GM18861 (cell line): ENCODE measurements around the gene EPB41L5.
A peak's percentile ranks its signal among the peaks of the same experiment; 100 is the strongest.
"Not testable (repeated sequence)": the region's sequence is repeated elsewhere in the genome, so short reads cannot be mapped to it uniquely, and the experiment has no call there.

Experiments
- ATAC-seq: cut with Tn5 transposase; IDR thresholded peaks from one replicate; pipeline ENCODE4 v1.9.1; 2021; ENCODE audit not compliant: unreplicated experiment

EPB41L5 gene

DNA sequence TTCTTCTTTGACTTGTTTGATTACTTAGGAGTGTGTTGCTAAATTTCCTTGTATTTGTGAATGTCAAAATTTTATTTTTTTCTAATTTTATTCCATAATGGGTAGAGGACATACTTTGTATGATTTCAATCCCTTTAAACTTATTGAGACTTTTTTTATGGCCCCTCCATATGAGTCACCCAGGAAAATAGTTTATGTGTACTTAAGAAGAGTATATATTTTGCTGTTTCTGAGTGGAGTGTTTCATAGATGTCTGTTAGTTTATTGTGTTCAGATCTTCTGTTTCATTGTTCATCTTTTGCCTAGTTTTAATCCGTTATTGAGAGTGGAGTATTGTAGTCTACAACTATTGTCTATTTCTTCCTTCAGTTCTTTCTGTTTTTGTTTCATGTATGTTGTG is 81.9 kb downstream of the EPB41L5 start:
- no peak for ATAC-seq

DNA sequence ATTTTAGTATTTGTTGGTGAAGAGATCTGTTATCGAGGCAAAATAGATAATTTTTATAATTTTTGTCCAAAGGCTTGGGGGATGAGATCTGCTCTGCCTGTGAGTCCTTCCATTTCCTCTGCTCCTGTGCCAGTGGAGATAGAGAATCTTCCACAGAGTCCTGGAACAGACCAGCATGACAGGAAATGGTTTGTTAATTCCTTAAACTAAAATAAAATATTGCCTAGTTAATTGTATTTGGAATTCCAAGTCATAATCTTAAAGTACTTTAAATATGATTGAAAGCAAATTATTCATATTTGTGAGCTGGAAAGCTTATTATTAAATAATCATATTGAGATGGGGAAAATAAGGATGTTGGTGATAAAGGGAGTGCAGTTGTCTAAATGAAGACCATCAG is 87.8 kb downstream of the EPB41L5 start:
- ATAC-seq = no peak

DNA sequence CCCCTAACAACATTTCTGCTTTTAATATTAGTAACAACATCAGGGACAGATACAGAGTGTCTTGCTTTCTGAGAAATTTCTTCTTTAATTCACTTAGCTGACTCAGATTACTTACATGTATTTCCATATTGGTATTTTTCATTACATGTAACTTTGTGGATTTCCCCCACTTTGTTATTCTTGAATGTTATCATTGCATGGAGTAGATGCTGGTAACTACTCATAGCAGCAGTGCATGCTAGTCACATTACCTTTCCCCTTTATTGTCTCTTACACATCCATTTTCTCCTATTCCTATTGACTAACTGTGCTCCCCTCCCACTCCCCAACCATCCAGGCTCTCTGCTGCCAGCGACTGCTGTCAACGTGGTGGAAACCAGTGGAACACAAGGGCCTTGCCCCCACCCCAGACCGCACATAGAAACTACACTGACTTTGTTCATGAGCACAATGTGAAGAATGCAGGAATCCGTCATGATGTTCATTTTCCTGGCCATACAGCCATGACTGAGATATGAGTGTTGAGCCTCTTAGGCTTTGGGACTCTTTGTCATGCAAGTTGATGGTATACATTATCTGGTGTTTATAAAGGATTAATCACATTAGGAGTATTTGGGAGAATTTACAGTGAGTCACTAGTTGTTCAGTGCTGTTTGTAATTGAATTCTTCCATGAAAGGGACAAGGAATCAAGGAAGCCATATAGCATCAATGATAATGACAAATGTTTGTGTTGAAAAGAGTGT is 91.0 kb downstream of the EPB41L5 start:
- no peak for ATAC-seq

DNA sequence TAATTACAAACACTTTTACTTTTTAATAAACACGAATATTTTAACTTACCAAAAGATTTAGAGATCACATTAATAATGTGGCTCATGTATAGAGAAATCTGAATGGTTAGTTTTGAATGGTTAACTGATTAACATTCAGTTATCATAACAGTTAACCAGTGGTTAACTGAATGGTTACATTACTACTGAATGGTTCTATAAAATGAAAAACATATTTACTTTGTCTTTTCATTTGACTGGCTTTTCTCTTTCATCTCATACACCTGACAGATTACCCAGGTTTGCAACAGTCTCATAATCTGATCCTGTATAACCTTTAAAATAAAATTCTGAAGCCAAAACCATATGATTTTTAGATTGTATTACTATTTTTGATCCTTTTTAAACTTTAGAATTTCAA is 91.9 kb downstream of the EPB41L5 start:
- no peak for ATAC-seq

DNA sequence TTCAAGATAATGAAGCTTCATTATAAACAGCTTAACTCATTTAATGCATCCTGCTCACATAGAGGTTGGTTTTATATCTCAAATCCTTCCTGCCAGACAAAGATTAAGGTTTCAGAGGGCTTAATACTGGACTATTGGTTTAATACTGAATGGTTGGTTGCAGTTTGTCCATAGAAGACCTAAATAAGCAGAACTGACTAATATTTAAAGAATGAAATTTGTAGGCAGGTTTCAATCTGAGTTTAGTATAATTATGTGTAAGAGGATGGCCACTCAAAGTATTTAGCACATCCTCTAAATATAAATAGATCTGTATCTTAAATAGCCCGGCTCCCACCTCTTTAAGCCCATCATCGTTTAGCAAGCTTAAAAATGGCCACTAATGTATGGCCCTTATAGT is 92.5 kb downstream of the EPB41L5 start:
- ATAC-seq = peak; percentile 61

DNA sequence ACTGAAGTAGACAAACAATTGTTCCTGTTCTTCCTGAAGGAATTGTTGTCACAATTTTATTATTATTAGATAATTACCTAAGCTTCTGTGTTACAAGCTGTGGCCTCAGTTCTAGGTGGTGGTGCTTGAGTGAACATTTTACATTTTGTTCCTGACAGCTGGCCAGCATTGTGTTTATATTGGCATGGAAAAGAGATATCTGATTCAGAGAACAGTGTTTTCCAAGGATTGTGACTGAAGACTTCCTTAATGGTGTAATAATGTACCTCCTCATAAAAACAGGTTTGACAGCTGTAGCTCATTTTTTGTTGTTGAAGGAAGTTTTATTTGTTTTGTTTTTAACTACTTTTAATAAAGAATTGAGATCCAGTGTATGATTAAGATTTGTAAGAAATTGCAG is 95.2 kb downstream of the EPB41L5 start:
- no peak for ATAC-seq

DNA sequence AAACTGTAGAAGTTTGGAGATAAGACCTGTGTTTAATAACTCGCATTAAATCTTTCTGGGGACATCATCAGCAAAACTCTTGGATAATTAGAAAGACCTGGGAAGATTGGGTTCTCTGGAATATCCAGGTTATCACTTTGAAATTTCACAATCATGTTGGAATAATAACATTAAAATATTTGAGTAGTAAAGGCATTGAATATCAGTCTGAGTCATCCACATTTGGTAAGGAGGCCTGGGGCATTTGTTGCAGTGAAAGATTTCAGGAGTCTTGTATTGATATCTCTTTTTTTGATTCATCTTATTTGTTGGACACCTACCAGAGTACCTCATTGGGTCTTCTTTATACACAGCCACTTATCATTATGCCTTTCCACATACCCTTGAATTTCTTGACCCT is 95.9 kb downstream of the EPB41L5 start:
- ATAC-seq = no peak

DNA sequence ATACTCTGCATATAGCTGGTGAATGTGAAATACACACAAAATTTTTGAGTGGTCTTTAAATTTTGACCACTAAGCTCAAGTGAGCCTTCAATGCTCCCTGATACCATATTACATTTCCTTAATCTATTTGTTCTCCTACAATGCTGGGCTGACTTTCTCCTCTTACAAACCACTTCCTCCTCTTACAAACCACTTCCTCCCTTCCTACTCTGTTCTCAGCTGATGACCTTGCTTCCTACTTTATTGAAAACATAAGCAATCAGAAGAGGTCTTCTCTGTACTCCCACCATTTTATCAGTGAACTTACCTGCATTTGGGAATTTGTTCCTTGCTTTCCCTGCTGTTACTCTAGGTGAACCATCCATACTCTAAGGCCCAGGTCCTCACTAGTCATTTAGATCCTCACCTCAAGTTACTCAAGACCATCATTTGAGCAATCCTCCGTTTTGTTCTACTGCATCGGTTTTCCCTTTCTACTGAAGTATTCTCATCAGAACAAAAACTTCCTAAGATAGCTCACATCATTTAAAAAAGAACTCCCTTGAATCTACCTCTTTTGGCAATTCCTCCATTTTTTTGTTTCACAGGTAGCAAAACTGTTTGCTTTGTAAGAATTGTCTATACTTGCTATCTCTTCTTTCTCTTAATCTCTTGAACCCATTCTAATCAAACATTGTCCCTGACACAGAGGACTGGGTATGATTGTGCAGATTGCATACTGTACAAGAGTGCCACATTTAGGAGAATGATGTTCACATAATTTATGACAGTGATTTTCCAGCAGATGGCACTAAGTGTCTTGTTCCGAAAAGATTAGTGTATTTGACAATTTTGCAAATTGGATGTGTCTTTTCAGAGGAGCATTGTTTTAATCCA is 96.5 kb downstream of the EPB41L5 start:
- ATAC-seq = no peak

DNA sequence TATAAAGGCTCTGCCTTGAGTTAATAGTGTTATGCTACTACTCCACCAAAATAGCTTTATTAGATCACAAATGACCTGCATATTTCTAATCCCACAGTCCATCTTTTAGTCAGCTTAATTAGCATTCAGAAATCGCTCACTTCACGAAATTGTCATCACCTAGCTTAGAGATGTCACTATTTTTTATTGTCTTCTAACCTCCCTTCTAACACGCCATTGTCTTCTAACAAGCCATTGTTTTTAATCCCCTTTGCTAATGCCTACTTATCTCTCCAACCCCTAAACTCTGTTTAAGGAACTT is 97.1 kb downstream of the EPB41L5 start:
- no peak for ATAC-seq

DNA sequence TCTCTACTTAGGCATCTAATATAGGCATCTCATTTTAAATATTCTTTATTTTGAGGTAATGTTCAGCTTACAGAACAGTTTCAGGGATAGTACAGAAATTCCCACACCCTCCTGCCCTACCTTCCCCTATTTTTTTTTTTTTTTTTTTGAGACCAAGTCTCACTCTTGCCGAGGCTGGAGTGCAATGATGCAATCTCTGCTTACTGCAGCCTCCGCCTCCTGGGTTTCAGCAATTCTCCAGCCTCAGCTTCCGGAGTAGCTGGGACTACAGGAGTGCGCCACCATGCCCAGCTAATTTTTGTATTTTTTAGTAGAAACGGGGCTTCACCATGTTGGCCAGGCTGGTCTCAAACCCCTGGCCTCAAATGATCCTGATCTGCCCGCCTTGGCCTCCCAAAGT is 97.6 kb downstream of the EPB41L5 start:
- ATAC-seq = no peak

DNA sequence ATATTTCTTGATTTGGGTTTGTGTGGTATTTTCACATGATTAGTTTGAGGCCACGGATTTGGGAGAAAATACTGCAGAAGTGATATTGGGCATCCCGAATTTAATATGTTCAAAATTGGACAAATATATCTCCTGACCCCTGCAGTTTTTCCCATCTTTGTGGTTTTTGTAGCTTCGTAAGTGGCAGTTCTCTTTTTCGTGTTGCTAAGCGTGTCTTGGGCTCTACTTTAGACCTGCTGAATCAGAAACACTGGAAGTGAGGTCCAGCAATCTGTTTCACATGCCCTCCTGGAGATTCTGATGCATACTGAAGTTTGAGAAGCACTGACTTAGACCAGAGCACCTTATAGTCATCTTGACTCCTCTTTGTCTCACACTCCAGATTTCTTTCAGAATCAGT is 98.3 kb downstream of the EPB41L5 start:
- no peak for ATAC-seq

DNA sequence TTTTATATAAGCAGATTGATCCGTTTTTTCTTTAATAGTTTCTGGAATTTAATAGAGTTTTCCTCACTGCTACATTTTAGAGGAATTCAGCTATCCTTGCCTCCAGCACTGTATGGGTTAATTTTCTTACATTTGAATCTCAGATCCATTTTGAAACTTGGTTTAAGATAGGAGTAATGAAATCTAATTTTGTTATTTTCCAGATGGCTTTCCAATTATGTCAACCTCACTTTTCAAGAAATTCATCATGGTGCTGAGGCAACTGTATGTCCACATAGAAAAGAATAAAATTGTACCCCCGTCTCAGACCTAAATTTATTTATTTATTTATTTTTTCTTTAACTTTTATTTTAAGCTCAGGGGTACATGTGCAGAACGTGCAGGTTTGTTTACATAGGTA is 105.1 kb downstream of the EPB41L5 start:
- ATAC-seq = no peak

DNA sequence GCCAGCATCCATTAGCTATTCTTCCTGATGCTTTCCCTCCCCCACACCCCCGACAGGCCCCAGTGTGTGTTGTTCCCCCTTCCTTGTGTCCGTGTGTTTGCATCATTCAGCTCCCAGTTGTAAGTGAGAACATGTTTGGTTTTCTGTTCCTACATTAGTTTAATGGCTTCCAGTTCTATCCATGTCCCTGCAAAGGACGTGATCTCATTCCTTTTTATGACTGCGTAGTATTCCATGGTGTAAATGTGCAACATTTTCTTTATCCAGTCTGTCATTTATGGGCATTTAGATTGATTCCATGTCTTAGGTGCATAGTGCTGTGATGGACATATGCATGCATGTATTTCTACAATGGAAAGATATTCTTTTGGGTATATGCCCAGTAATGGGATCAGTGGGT is 105.6 kb downstream of the EPB41L5 start:
- ATAC-seq = no peak

DNA sequence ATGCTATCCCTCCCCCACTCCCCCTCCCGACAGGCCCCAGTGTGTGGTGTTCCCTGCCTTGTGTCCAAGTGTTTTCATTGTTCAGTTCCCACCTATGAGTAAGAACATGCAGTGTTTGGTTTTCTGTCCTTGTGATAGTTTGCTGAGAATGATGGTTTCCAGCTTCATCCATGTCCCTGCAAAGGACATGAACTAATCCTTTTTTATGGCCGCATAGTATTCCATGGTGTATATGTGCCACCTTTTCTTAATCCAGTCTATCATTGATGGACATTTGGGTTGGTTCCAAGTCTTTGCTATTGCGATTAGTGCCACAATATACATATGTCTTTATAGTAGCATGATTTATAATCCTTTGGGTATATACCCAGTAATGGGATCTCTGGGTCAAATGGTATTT is 108.5 kb downstream of the EPB41L5 start:
- ATAC-seq = not testable (repeated sequence)

DNA sequence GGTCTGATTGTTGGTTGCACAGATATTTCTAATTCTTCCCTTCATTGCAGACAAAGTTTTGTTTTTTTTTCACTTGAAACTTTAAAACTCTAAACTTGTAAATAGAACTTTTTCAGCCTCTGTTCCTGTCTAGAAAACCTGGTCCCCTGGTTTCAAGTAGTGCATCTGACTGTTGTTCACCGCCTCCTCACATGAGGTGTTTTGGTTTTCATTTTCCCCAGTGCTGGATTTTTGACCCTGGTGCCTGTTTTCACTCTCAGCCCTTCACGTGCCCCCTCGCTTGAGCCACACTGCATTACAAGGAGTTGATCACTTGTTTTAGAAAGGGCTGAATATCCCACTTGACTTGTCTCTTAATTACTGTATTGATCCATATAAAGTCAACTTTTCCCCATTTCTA is 110.2 kb downstream of the EPB41L5 start:
- ATAC-seq = no peak

DNA sequence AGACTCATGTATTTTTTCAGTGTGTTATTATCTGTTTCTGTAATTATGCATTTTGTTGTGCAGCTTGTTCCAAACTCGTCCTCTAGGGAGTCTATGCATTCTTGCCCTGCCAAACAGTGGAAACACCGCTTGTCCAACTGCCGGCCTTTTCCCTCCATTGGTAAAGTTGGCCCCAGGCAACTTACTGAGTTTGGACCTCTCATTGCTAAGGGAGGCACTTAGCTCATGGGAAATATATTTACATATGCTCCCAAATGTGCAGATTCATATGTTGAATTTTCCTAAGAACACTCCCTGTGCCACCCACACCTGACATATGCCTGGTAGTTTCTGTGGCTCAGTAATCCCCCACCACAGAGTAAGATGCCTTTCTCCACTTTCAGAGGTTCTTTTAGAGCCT is 112.3 kb downstream of the EPB41L5 start:
- no peak for ATAC-seq

DNA sequence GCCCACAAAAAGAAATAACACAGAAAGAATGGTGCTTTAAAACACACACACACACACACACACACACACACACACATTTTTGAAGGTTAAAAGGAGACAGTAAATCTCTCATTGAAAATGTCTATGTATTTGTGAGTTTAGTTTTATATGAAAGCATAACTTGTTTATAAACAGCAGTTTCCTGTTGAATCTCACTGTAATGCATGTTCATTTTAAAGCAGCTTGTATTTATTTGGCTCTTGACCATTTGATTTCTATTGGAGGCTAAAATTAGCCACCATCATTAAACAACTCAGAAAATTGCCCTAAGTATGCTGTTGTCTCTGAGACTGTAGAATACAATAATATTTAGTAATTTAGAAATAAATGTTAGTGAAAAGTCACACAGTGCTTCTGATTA is 115.3 kb downstream of the EPB41L5 start:
- ATAC-seq = no peak

DNA sequence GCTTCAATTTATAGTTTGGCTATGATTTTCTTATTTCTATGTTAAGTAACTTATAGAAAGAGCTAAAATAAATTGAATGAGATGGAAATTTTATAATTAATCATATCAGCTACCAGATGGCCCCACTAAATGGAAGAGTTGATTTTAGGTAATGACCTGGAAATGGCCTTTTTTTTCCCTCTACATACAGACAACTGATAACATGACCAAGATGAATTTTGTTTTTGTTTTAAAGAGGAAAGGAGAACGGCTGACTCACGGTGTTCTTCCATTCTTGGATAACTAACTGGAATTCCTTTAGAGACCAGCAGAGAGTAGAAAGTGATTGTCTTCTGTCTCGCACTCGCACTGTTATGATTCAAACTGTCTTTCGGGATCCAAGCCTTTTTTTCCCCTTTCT is 119.3 kb downstream of the EPB41L5 start:
- ATAC-seq = no peak

DNA sequence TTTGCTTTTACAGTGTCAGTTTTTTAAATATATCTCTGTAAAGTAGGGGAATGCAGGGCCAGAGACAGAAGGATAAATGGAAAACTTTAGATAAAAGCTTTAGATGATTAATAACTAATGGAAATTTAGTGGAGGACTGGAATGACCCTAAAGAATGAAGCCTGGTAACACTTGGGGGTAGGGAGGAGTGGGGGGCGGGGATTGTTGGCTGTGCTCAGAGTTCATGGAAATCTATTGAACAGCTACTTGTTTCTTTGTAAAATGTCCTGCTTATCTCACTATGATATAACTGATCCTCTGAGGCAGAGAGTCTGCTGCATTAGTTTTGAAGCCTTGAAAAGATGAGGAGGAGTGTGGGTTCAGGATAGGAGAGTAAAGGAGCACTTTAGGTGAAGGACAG is 119.8 kb downstream of the EPB41L5 start:
- ATAC-seq = no peak

DNA sequence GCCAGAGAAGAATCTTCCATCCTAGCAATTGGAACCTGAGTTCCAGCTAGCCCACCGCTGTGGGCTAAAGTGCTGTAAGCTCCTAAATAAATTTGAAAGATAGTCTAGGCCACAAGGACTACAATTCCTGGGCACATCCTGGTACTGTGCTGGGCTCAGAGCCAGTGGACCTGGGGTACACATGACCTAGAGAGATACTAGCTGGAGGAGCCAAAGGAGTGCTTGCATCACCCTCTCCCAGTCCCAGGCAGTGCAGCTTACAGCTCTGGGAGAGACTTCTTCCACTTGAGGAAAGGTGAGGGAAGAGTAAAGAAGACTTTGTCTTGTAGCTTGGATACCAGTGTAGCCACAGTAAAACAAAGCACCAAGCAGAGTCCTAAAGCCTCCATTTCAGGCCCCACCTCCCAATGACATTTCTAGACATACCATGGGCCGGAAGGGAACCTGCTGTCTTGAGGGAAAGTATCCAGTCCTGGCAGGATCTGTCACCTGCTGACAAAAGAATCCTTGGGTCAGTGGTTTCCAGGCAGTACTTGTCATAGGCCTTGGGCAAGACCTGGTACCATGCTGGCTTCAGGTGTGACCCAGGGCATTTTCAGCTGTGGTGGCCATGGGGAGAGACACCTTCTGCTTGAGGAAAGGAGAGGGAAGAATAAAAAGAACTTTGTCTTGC is 120.8 kb downstream of the EPB41L5 start:
- no peak for ATAC-seq

DNA sequence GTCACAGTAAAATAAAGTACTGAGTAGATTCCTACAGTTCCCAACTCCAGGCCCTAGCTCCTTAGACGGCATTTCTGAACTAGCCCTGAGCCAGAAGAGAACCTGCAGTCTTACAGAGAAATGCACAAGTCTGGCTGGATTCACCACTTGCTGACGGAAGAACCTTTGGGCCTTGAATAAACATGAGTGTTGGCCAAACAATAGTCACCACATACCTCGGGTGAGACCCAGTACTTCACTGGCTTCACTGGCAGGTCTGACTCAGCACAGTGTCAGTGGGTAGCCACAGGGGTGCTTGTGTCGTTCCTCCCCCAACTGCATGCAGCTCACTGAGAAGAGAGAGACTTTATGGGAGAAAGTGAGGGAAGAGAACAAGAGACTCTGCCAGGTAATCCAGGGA is 121.4 kb downstream of the EPB41L5 start:
- no peak for ATAC-seq

DNA sequence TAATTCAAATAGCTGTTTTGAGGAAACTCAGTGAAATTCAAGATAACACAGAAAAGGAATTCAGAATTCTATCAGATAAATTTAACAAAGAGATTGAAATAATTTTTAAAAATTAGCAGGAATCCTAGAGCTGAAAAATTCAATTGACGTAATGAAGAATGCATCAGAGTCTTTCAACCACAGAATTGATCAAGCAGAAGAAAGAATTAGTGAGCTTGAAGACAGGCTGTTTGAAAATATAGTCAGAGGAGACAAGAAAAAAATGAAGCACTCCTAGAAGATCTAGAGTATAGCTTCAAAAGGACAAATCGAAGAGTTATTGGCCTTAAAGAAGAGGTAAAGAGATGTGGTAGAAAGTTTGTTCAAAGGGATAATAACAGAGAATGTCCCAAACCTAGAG is 122.1 kb downstream of the EPB41L5 start:
- not testable (repeated sequence) for ATAC-seq
